Stimulated activated CD4-positive, alpha-beta T cell treated with anti-CD3 and anti-CD28 coated beads, TNF-alpha, amount 100 ng/mL, for 1 hour (primary cell): Measurements from ENCODE around the gene SLC35A3.

Experiments used
- DNase-seq, 3 donors: peaks; one replicate each; pipeline ENCODE4 v3.0.0-alpha.2; 2020; ENCODE audit warnings: low read depth in 3 of 3, low spot score in 1 of 3

The SLC35A3 gene

DNA sequence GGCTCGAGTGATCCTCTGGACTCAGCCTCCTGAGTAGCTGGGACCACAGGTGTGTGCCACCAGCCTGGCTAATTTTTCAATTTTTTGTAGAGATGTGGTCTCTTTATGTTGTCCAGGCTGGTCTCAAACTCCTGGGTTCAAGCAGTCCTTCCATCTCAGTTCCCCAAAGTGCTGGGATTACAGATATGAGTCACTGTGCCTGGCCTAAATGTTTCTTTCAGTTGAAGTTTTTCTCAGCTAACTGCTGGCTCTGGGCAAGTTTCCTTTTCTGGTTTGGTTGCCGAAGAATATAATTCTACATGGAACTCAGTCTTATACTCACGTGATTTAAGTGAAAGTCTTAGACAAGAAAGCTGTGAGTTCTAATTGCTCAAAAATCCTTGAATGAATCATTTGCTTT lies 106.0 kb downstream of the SLC35A3 start:
- no peak for DNase-seq

DNA sequence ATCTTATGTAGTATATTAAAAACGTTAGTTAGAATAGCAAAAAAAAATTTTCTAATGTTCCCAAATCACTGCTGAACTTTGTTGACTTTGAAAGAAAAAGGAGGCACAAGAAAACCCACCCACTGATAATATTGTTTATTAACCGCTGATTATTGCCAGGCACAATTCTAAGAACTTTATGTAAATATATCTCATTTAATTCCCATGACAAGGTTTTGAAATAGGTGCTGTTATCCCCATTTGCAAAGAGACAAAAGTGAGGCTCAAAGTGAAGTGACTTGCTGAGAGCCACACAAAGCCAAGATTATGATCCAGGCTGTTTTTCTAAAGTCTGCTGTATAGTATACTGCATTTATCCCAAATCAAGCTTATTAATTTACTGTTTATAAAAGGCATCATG lies 106.5 kb downstream of the SLC35A3 start:
- no peak for DNase-seq

DNA sequence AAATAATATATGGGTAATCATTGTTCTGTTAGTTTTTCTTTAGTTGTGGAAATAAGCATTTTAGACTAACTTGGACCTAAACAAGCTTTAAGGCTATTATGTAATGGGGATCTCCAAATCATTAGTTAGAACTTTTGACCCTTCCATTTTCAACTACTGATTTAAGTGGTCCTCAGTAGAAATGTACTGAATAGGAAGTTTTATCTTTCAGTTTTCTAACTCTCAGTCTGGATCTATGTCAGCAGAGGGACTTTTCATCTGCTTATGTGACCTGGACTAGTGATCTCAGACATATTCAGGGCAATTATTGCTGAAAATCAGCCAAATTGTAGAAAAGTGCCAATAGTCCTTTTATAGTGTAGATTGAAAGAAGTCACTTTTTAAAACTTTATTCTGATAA lies 106.9 kb downstream of the SLC35A3 start:
- DNase-seq = no peak

DNA sequence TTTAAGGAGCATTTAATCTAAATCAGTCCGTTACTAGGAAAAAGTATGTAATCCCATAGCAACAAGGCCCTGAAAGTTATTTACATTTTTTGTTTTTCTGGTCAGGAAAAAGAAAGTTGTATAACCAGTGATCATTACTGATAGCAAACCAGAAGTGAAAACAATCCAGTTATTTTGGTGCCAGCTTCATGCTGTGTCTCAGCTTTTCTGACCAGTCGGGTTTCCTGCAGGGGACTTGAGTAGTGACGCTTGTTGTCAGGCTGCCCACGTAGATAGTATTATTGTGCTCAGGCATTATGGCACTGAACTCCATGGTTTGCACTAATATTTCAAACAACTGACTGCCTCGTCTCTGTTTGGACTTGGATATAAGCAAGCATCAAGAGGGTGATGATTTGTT lies 107.7 kb downstream of the SLC35A3 start:
- DNase-seq = no peak

DNA sequence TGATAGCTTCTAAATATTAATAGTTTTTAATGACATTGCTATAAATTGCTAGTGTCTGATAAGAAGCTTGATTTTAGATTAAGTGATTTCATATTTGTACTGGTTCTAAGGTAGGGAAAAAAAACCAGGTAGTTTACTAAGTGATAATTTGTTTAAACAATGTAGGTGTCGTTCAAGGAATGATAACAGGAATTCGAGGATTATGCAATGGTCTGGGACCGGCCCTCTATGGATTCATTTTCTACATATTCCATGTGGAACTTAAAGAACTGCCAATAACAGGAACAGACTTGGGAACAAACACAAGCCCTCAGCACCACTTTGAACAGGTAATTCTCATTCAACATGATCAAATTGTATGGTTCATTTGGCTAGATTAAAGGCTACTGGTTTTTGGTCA lies 110.5 kb downstream of the SLC35A3 start:
- no peak for DNase-seq
